NCI-H774 (cell line): ENCODE results near the gene TRIM59.
"Not testable (repeated sequence)": the region's sequence is repeated elsewhere in the genome, so short reads cannot be mapped to it uniquely, and the experiment has no call there.

Source experiments
- DNase-seq: peaks from one replicate; lab custom pipeline; 2025; lab: John Stamatoyannopoulos, UW

TRIM59 gene

DNA sequence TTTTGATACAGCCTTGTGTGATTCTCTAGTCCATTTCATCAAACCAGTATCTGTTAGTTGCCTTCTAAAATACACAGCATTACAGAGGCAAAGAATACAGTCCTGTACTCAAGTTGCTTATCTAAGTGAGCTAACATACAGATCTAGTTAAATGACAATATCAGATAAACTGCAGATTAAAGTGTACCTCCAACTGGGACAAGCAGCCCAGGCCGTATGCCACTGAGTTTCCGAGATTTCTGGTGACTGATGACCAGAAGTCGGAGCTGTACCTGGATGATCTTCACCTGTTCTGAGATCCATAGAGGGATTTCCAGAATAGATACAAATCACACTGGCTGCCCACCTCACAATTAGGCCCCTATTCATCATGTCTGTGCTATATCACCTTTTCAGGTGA lies 6.3 kb upstream of the TRIM59 start:
- no peak for DNase-seq

DNA sequence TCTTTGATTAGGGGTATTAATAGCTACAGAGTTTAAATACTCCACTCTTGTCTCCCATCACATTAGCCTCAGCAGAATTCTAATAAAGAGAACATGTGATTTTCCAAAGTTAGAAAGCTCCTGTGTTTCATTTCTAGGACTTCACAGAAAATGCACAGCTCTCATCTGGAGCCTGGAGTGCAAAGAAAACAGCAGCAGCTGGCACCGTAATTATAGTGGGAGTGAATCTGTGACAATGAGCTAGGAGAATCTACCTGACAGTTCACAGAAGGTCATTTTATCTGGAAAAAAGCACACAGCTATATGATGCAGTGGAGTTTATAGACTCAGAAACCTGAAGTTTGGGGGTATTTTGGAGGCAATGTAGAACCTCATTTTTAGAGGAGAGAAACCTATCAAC lies 5.4 kb upstream of the TRIM59 start:
- peak; percentile 64 for DNase-seq

DNA sequence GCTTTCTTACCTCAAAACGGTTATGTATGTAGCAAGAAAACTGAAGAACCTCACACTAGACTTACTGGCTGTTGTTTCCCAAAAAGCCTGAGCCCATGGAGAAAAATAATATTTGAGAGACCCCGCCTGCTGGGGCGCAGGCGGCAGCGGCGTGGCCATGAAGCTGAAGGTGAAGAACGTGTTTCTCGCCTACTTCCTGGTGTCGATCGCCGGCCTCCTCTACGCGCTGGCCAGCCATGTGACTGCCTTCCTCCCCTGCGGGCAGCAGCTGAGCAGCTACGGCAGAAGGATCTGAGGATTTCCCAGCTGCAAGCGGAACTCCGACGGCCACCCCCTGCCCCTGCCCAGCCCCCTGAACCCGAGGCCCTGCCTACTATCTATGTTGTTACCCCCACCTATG lies 2.7 kb upstream of the TRIM59 start:
- DNase-seq = not testable (repeated sequence)

DNA sequence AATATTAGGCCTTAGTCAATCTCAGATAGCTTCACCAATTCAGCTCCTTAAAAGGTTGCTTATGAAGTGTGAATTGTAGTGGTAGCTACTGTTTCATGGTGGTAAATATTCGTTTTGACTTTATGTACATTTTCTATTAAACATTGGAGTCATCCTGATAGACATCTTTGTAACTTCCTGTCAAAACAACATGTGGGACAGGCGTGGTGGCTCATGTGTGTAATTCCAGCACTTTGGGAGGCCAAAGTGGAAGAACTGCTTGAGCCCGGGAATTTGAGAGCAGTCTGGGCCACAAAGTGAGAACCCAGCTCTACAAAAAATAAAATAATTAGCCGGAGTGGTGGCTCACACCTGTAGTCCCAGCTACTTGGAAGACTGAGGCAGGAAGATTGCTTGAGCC lies 2.0 kb upstream of the TRIM59 start:
- no peak for DNase-seq

DNA sequence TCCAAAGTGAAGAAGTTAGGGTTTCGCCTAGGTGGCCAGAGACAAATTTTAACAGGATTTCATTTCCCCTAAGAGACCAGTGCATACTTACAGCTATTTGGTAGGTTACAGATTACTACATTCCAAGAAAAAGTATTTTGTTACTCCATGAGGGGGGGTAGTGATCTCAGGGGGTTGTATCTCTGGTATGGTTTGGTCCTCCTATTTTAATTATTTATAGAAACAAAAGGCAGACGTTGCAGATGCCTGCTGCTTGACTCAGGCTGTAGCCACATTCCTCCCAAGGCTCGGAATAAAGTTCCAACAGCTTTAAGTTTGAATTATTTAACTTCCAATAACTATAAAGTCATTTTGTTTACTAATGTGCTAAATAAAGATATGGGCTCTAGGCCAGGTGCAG lies 1.3 kb upstream of the TRIM59 start:
- no peak for DNase-seq

DNA sequence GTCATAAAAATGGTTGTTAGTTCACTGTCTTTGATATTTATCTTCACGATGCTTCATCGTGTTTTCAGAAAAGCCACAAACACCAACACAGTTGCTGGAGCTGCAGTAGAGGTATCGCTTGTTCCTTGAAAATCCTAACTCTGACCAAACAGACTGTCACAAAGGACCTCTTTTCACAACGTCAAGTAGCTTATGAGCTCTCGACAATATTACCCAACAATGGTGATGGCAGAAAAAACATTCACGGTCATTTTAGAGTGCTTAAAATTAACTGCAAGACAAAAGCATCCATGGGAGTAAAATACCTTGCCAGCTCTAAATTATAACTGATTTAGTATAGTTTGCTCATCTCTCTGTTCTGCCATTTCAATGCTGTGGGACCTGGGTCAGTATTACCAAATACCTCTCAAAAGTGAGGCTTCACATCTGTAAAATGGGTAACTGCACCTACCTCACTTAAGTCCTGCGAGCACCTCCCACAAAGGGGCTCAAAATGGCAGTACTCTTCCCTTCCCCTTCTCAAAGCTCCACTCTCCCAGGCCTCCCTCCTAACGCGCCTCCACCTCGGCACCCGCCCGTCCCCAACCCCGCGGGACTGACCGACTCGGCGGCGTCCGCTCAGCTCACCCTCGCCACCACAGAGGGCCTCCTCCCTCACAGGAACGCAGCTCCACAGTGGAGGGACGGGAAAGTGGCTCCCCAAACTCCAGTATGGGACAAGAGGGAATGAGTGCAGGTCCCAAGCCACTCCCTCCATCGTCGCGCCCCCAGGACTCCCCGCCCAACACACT lies 546 bp downstream of the TRIM59 start:
- DNase-seq = peak; percentile 42

DNA sequence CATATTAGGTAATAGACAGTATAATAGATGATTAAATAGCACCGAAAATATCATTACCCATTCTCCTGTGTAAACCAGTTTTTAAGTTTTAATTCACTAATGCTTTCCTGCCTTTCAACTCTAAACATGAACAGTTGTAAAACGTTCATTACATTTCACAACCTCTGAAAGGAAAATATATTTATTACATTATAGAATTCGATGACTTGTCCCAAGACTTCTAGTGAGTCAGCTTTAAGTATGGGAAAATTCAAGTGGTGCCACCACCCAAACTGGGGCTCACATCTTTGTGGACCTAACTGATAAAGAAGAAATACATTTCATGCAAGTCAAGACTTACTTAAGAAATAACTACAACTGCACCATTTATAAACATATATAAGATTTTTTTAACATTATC lies 2.0 kb downstream of the TRIM59 start:
- DNase-seq = no peak

DNA sequence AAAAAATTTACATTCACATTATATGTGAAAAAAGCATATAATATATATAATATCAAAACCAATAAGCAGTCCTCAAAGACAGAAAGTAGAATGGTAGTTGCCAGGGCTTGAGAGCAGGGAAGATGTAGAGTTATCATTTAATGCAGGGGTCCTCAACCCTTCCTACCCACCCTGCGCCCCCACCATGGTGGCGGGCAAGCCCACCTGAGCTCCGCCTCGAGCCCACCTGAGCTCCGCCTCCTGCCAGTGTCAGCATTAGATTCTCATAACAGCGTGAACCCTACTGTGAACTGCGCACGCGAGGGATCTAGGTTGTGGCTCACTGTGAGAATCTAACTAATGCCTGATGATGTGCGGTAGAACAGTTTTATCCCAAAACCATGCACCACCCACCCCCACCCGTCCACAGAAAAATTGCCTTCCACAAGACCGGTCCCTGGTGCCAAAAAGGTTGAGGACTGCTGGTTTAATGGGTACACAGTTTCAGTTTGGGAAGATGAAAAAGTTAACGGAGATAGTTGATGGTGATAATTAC lies 3.0 kb downstream of the TRIM59 start:
- DNase-seq = no peak

DNA sequence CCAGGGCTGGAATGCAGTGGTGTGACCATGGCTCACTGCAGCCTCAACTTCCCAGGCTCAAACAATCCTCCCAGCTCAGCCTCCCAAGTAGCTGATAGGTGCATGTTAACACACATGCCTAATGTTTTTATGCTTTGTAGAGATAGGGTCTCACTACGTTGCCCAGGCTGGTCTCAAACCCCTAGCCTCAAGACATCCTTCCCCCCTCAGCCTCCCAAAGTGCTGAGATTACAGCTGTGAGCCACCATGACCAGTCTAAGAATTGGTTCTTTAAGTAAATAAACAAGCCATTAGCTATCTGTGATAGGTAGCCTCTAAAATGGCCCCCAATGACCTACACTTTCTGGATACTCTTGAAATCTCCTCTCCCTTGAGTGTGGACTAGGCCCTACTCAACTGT lies 3.7 kb downstream of the TRIM59 start:
- DNase-seq = no peak

DNA sequence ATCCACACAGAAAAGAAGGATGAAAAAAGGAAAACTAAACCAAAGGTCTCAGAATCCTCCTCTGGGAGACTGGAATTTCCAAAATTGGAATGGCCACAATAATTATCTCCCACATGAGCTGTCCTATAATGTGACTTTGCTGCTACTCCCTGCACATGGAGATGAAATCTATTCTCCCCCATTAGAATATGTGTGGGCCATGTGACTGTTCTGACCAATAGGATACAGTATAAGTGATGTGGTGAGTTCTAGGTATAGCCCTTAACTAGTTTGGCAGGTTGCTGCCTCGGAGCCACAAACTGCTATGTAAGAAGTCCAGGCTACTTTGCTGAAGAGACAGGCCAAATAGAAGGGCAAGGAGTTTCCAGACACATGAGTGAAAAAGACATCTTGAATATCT lies 5.2 kb downstream of the TRIM59 start:
- DNase-seq = no peak

DNA sequence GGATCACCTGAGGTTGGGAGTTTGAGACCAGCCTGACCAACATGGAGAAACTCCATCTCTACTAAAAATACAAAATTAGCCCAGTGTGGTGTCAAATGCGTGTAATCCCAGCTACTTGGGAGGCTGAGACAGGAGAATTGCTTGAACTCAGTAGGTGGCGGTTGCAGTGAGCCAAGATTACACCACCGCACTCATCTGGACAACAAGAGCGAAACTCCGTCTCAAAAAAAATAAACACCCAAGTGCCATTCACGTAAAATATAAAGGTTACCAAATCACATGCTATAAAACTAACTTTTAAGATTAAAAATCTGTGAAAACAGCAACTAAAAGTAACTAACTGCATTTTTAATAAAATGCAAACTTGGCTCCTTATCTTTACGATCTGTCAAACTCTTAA lies 8.9 kb downstream of the TRIM59 start:
- DNase-seq = no peak

DNA sequence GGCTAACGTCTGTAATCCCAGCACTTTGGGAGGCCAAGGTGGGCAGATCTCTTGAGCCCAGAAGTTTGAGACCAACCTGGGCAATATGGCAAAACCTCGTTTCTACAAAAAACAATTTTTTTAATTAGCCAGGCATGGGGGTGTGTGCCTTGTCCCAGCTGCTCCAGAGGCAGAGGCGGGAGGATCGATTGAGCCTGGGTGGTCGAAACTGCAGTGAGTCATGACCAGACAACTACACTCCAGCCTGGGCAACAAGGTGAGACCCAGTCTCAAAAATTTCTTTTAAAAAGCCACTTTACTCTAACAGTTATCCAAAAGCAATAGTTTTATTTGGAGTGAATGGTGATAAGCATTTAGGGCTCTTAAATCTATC lies 12.5 kb downstream of the TRIM59 start:
- no peak for DNase-seq

DNA sequence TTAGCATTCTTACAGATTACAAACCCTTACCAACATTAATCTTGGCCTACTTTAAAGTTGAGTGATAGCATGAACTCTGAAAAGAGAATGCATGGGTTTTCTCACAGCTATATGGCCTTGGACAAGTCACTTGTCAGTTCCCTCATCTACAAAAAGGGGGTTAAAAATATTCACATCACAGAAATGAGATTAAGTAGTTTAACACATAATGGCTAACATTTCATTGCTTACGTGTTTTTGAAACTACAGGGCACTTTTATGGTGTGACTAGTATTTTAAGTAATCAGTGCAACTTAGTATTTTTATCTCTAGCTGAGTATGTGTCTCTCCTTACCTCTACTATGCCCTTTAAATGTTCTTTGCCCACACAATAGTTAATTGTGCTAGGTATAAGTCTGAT lies 13.8 kb downstream of the TRIM59 start:
- DNase-seq = no peak

DNA sequence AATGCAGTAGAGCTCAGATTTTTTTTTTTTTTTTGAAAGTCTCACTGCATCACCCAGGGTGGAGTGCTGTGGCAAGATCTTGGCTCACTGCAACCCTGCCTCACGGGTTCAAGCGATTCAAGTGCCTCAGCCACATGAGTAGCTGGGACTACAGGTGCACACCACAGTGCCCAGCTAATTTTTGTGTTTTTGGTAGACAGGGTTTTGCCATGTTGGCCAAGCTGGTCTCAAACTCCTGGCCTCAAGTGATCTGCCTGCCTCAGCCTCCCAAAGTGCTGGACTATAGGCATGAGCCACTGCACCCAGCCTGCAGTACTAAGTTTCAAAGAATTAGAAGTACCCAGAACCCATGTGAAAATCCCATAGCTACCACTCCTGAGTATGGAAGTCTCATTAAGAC lies 14.5 kb downstream of the TRIM59 start:
- no peak for DNase-seq

DNA sequence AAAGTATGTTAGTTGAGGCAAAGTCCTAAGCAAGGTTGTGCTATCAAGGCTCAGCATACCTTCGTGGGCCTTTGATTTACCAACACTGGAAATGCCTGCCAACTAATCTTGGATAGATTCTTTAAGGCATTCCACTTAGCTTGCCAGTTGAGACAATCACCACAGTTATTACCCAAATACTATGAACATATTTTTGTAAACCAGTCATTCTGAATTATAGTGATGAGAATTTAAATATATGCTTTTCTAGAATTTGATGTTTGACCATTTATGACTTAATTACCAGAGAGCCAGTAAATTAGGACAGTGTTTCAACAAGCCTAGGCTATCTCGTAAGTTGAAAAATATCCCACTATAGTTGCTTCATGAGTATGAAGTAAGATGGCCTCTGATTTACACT lies 15.5 kb downstream of the TRIM59 start:
- no peak for DNase-seq

DNA sequence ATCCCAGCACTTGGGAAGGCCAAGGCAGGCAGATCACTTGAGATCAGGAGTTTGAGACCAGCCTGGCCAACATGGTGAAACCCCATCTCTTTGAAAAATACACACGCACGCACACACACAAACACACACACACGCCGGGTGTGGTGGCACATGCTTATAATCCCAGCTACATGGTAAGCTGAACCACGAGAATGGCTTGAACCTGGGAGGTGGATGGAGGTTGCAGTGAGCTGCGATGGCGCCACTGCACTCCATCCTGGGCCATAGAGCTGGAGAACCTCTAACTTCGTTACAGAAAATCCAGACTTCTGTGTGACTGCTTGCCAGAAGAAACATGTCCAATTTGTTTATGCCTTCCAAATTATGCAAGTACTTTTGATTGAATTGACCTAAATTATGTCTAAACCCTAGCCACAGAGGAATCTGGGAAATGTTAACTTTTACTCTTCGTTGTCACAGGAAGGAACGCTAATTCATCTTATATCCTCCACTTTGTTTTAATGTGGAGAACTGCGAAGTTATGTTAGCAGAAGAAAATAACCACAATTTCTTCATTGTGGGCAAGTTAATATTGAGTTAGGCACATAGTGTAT lies 21.7 kb downstream of the TRIM59 start:
- DNase-seq = no peak

DNA sequence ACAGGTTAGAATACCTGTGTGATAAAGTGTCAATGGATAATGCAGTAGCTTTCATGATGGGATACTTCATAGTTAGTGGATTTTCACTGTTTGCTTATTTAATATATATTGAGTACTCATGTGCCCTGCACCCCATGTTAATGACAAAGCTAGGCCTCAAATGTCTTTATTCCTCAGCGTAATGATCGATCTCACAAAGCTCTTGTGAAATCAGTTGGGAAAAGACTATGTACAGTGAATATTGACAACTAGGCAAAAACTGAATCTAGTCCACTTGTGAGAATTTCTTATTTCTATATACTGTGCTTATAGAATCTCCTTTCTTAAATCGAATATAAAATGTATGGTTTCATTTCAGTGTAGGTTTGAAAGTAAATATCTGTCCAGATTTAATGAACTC lies 32.3 kb downstream of the TRIM59 start:
- no peak for DNase-seq

DNA sequence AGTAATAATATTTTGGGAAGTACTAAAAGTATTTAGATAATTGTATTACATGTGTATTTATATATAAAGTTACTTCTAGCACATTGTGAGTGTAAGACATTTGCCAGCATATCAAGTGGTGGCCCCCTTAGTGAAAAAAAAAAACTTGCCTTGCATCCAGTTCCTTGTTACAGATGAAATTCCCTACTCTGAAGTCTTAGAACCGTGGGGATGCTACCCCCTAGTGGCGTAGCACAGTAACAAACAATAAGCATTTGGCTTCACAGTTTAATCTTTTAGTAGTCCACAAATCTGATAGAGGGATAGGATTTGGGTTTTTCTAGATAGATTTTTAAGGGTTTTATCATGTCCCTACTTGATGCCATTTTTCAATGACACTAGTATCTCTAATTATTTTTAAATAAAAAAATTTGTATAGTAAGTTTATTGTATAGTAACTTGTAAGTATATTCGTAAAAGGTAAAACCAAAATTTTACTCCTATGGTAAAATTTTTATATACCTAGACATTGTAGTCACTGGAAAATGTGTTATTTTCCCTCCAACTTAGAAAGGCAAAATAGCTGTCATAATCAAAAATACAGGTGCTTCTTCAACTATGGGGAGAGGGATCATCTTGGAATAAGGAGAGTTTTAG lies 35.9 kb downstream of the TRIM59 start:
- DNase-seq = peak; percentile 68

DNA sequence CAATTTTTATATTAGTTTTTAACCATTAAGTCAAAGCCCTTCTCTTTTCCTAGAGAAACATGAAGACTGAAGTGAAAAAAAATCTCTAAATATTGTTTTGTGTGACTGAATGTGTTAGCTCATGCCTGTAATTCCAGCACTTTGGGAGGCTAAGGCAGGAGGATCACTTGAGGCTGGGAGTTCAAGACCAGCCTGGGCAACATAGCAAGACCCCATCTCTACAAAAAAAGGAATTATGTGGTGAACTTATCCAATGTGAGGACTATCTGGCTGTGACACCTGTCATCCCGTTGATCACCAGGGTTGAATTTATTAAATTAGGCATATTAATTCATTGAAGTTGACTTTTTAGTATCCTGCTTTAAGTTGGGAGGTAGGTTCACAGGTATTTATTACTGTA lies 37.1 kb downstream of the TRIM59 start:
- DNase-seq = no peak

DNA sequence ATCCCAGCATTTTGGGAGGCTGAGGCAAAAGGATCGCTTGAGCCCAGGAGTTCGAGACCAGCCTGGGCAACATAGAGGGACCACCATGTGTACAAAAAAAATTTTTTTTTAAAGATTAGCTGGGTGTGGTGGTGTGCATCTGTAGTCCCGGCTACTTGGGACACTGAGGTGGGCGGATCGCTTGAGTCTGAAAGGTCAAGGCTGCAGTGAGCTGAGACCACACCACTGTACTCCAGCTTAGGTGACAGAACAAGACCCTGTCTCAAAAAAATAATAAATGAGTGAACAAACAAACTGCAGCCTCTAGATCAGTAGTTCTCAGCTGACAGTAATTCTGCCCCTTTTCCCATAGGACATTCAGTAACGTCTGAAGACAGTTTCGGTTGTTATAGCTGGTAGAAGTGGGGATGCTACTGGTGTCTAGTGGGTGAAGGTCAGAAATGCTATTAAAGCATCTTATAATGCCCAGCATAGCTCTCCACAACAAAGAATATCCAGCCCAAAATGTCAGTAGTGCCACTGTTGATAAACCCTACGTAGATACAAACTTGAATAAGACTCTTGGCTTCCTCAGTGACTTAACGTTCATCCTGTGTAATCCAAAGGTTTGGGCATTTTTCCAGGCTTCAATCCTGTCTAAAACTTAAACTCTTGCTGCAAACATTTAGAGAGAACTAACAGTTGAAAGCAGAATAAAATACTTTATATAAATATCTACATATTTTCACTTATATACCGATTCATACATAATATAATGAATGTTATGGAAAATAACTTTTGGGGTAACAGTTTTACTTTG lies 39.6 kb downstream of the TRIM59 start:
- no peak for DNase-seq

DNA sequence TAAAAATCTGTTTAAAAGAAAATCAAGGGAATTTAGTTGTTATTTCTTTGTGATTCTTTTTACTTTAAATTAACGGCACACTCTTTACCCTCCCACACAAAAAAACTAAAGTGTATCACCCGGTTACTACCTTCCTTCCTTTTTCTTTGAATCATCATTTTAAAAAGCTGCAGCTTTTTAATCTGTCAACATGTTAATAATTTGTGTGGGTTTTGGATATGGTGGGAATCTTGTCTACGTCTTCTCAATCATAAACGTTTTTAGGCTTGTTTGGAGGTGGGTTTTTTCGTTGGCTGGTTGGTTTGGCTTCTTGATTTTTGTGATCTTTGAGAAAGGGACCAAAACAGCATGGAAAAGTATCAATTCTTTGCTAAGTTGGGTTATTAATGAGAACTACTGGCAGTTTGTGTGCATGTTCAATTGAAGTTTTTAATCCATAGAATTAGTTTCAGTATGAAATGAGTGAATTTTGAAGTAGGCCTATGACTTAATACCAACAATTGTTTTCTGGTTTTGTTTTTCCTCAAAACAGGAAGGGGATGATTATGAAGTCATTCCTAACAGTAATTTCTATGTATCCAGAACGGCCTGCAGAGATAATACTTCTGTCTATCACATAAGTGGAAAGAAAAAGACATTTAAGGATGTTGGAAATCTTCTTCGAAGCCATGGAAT lies 45.7 kb downstream of the TRIM59 start:
- no peak for DNase-seq

DNA sequence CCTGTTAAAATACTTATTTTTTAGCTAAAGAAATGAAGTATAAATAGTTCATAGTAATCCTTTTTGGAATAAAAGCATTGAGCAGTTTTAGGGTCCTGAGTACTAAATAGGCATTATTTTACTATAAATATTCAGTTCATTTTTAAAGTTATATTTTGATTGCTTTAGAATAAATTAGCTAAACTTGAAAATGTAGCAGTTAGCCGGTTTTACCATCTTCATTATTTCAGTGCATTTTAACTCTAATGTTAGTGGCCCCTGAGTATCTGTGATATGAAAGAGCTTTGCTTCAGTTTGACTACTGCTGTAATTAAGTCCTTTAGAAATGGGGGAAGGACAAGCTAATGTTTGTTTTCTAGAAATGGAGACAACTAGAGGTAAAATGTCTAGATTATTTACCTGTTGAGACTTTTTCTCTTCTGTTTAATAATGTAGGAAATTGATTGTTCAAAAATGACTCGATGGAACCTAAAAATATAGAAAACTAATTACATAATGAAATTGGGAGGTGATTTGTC lies 46.5 kb downstream of the TRIM59 start:
- DNase-seq = peak; percentile 22
